Measurements from ENCODE around the gene UTS2R.
"Not testable (repeated sequence)": the region's sequence is repeated elsewhere in the genome, so short reads cannot be mapped to it uniquely, and the experiment has no call there.

The UTS2R gene

GRCh38 chr17:82410014-82410716, 38.6 kb downstream of the UTS2R start:
- Histone ChIP-seq H3K79me1 (ENCODE audit: low read depth, low read length) (peaks cover 7% of the 10 kb centered on the region), H3K4me1 (ENCODE audit: control insufficient read depth in 2 of 2, insufficient read depth in 1 of 2, low read depth in 1 of 2, low read length in 2 of 2) (no peaks in the 10 kb centered on the region), H2BK15ac (ENCODE audit: low read length) (no peak overlapping the region), H2AK5ac (ENCODE audit: low read depth, low read length) (no peak overlapping the region), H2AFZ (ENCODE audit: low read length) (no peak overlapping the region), H3K27me3 (ENCODE audit: control insufficient read depth in 3 of 3, insufficient read depth in 3 of 3, low read depth in 1 of 3, low read length in 3 of 3) (peaks cover 0 to 2% (median 0%) of the 10 kb centered on the region in 3 experiments), H2BK12ac (ENCODE audit: low read length) (no peak overlapping the region), H3K4me3 (ENCODE audit: low read length in 2 of 2) (no peak overlapping the region), H2BK5ac (ENCODE audit: low read length) (no peak overlapping the region), H4K8ac (ENCODE audit: low read depth, low read length) (no peak overlapping the region), H3K9me3 (replicated peaks in 1 of 2; ENCODE audit: control insufficient read depth in 2 of 2, insufficient read depth in 1 of 2, low read depth in 1 of 2, low read length in 2 of 2) (no peaks in the 10 kb centered on the region), H3K23ac (ENCODE audit: low read depth, low read length, poor library complexity) (no peak overlapping the region), H3K4me2 (ENCODE audit: insufficient read depth, low read length, poor library complexity, severe bottlenecking) (no peak overlapping the region), H3K27ac (replicated peaks; ENCODE audit: low read length) (no peak overlapping the region), H2BK120ac (ENCODE audit: low read depth, low read length) (no peak overlapping the region), H3K14ac (ENCODE audit: low read length) (no peak overlapping the region), H3K9ac (ENCODE audit: low read depth, low read length, poor library complexity) (no peak overlapping the region), H3K4ac (ENCODE audit: low read length) (no peak overlapping the region), H4K91ac (ENCODE audit: low read depth, low read length, poor library complexity) (no peak overlapping the region), H3K18ac (ENCODE audit: low read length) (no peak overlapping the region), H3K36me3 (replicated peaks in 1 of 2; ENCODE audit: control insufficient read depth in 2 of 2, insufficient read depth in 2 of 2, low read length in 2 of 2) (peaks cover 7 to 23% of the 10 kb centered on the region in 2 donors)
- DNase-seq (ENCODE audit: low spot score), result no peak
- no CpG with 5 or more reads among the region's 14 CpGs for WGBS, 2 donors (ENCODE audit: extremely low coverage in 2 of 2, insufficient read length in 2 of 2, insufficient replicate concordance in 1 of 2)

- Histone ChIP-seq H3K27ac (replicated peaks; ENCODE audit: low read length) (no peak overlapping the region), H3K9me3 (replicated peaks in 1 of 2; ENCODE audit: control insufficient read depth in 2 of 2, insufficient read depth in 1 of 2, low read depth in 1 of 2, low read length in 2 of 2) (no peaks in the 10 kb centered on the region), H2AFZ (ENCODE audit: low read length) (no peak overlapping the region), H3K27me3 (ENCODE audit: control insufficient read depth in 3 of 3, insufficient read depth in 3 of 3, low read depth in 1 of 3, low read length in 3 of 3) (peaks cover 0 to 2% (median 0%) of the 10 kb centered on the region in 3 experiments), H3K23ac (ENCODE audit: low read depth, low read length, poor library complexity) (peak overlapping the region; percentile 10), H3K14ac (ENCODE audit: low read length) (no peak overlapping the region), H2BK15ac (ENCODE audit: low read length) (no peak overlapping the region), H4K91ac (ENCODE audit: low read depth, low read length, poor library complexity) (no peak overlapping the region), H2BK5ac (ENCODE audit: low read length) (no peak overlapping the region), H3K4me1 (ENCODE audit: control insufficient read depth in 2 of 2, insufficient read depth in 1 of 2, low read depth in 1 of 2, low read length in 2 of 2) (no peaks in the 10 kb centered on the region), H3K4me3 (ENCODE audit: low read length in 2 of 2) (peak overlapping the region in 1 of 2 donors; percentile 57), H2AK5ac (ENCODE audit: low read depth, low read length) (no peak overlapping the region), H3K9ac (ENCODE audit: low read depth, low read length, poor library complexity) (no peak overlapping the region), H3K4me2 (ENCODE audit: insufficient read depth, low read length, poor library complexity, severe bottlenecking) (no peak overlapping the region), H4K8ac (ENCODE audit: low read depth, low read length) (no peak overlapping the region), H3K79me1 (ENCODE audit: low read depth, low read length) (peaks cover 7% of the 10 kb centered on the region), H2BK12ac (ENCODE audit: low read length) (no peak overlapping the region), H3K18ac (ENCODE audit: low read length) (no peak overlapping the region), H2BK120ac (ENCODE audit: low read depth, low read length) (no peak overlapping the region), H3K36me3 (replicated peaks in 1 of 2; ENCODE audit: control insufficient read depth in 2 of 2, insufficient read depth in 2 of 2, low read length in 2 of 2) (peaks cover 3 to 17% of the 10 kb centered on the region in 2 donors), H3K4ac (ENCODE audit: low read length) (no peak overlapping the region)
- DNase-seq (ENCODE audit: low spot score), result no peak
- WGBS, 2 donors (ENCODE audit: extremely low coverage in 2 of 2, insufficient read length in 2 of 2, insufficient replicate concordance in 1 of 2), result no CpG with 5 or more reads among the region's 24 CpGs
These were observed 40.0 kb downstream of the UTS2R start for GRCh38 chr17:82411396-82412053.

GRCh38 chr17:82412081-82412480, 40.5 kb downstream of the UTS2R start:
- not testable (repeated sequence) for H2BK12ac ChIP-seq (ENCODE audit: low read length); H3K23ac ChIP-seq (ENCODE audit: low read depth, low read length, poor library complexity); H3K18ac ChIP-seq (ENCODE audit: low read length); H3K4me1 ChIP-seq (ENCODE audit: control insufficient read depth in 2 of 2, insufficient read depth in 1 of 2, low read depth in 1 of 2, low read length in 2 of 2); H2BK5ac ChIP-seq (ENCODE audit: low read length); H4K91ac ChIP-seq (ENCODE audit: low read depth, low read length, poor library complexity); H3K79me1 ChIP-seq (ENCODE audit: low read depth, low read length); H3K27ac ChIP-seq (replicated peaks; ENCODE audit: low read length); DNase-seq (ENCODE audit: low spot score); H3K4me3 ChIP-seq (ENCODE audit: low read length in 2 of 2); H2BK15ac ChIP-seq (ENCODE audit: low read length); H3K9ac ChIP-seq (ENCODE audit: low read depth, low read length, poor library complexity); H3K4ac ChIP-seq (ENCODE audit: low read length); H2BK120ac ChIP-seq (ENCODE audit: low read depth, low read length); H3K4me2 ChIP-seq (ENCODE audit: insufficient read depth, low read length, poor library complexity, severe bottlenecking); H3K27me3 ChIP-seq (ENCODE audit: control insufficient read depth in 3 of 3, insufficient read depth in 3 of 3, low read depth in 1 of 3, low read length in 3 of 3); H2AFZ ChIP-seq (ENCODE audit: low read length); H4K8ac ChIP-seq (ENCODE audit: low read depth, low read length); H2AK5ac ChIP-seq (ENCODE audit: low read depth, low read length); H3K14ac ChIP-seq (ENCODE audit: low read length); H3K9me3 ChIP-seq (replicated peaks in 1 of 2; ENCODE audit: control insufficient read depth in 2 of 2, insufficient read depth in 1 of 2, low read depth in 1 of 2, low read length in 2 of 2)
- WGBS, 2 donors (ENCODE audit: extremely low coverage in 2 of 2, insufficient read length in 2 of 2, insufficient replicate concordance in 1 of 2), result no CpG with 5 or more reads among the region's 16 CpGs
- peaks cover 3 to 17% of the 10 kb centered on the region in 2 donors for H3K36me3 ChIP-seq (replicated peaks in 1 of 2; ENCODE audit: control insufficient read depth in 2 of 2, insufficient read depth in 2 of 2, low read length in 2 of 2)

Measured in neuronal stem cell (in vitro differentiated cells).